H1 (cell line): ENCODE results near the gene C4B. TPM values are rescaled to one million over a fixed set of nuclear protein-coding genes. Genes with fewer than 3 reads are reported as not detected.
"Not testable (repeated sequence)": the region's sequence is repeated elsewhere in the genome, so short reads cannot be mapped to it uniquely, and the experiment has no call there.

Source experiments
- CTCF ChIA-PET: fragments of 300-600 bp; sonication (Branson Sonifier 250); formaldehyde crosslinking; loops from one replicate; lab custom pipeline; 2021; ENCODE audit not compliant: partially characterized antibody; lab: Charles Lee
- POLR2A ChIA-PET: fragments of 300-600 bp; sonication (Branson Sonifier 250); formaldehyde crosslinking; loops from one replicate; lab custom pipeline; 2021; ENCODE audit warnings: inconsistent platforms; ENCODE audit not compliant: partially characterized antibody; lab: Charles Lee
- DNase-seq, 2 experiments: peaks; one replicate each; pipeline versions ENCODE4 v3.0.0 to v3.0.0-alpha.2; 2010 to 2022; ENCODE audit warnings: low spot score in 2 of 2, low read depth in 1 of 2, mixed read lengths in 1 of 2
- FAIRE-seq: peaks from 2 replicates; lab custom pipeline; 2011; peaks lifted over from hg19 to GRCh38; lab: Jason Lieb, UNC
- H2AFZ ChIP-seq: 2 replicates; pipeline ENCODE4 v1.8.1; 2012; ENCODE audit warnings: low read length, inconsistent platforms
- H2AK5ac ChIP-seq: 2 replicates; pipeline ENCODE4 v1.6.1; 2013; ENCODE audit warnings: low read depth, low read length
- H2BK120ac ChIP-seq: replicated peaks from 2 replicates; pipeline ENCODE3; 2013; ENCODE audit warnings: low read depth, low read length, inconsistent platforms
- H2BK12ac ChIP-seq: 2 replicates; pipeline ENCODE4 v1.6.1; 2013; ENCODE audit warnings: low read depth, low read length
- H2BK15ac ChIP-seq: 2 replicates; pipeline ENCODE4 v1.6.1; 2013; ENCODE audit warnings: low read length
- H2BK20ac ChIP-seq: 2 replicates; pipeline ENCODE4 v1.6.1; 2013; ENCODE audit warnings: low read length
- H2BK5ac ChIP-seq: 2 replicates; pipeline ENCODE4 v1.6.1; 2013; ENCODE audit warnings: low read depth, low read length
- H3K14ac ChIP-seq: 2 replicates; pipeline ENCODE4 v1.6.1; 2013; ENCODE audit warnings: inconsistent platforms; ENCODE audit not compliant: insufficient read length
- H3K18ac ChIP-seq: 2 replicates; pipeline ENCODE4 v1.6.1; 2013; ENCODE audit warnings: low read length; ENCODE audit errors: extremely low read depth
- H3K23ac ChIP-seq: 2 replicates; pipeline ENCODE4 v1.6.1; 2013; ENCODE audit warnings: inconsistent platforms; ENCODE audit not compliant: insufficient read length
- H3K23me2 ChIP-seq: 2 replicates; pipeline ENCODE4 v1.6.1; 2013; ENCODE audit warnings: low read depth, low read length
- H3K27ac ChIP-seq: 2 replicates; pipeline ENCODE4 v1.6.1; 2011; ENCODE audit warnings: low read depth, low read length, inconsistent platforms
- H3K27me3 ChIP-seq, 4 experiments: replicated peaks in 1 of 4; 1 replicate in 1 of 4; 2 replicates in 3 of 4; pipeline versions ENCODE4 v1.6.1 to v1.8.1; 2011 to 2013; ENCODE audit warnings: low read length in 3 of 4, mild to moderate bottlenecking in 3 of 4, inconsistent platforms in 2 of 4, mixed read lengths in 2 of 4, moderate library complexity in 1 of 4; ENCODE audit not compliant: control insufficient read depth in 3 of 4, insufficient read depth in 3 of 4; ENCODE audit errors: extremely low read depth in 1 of 4
- H3K36me3 ChIP-seq, 4 experiments: 2 replicates each; pipeline versions ENCODE4 v1.6.1 to v1.8.1; 2011 to 2013; ENCODE audit warnings: mild to moderate bottlenecking in 4 of 4, low read length in 3 of 4, moderate library complexity in 2 of 4, control low read depth in 1 of 4, inconsistent platforms in 1 of 4; ENCODE audit not compliant: insufficient read depth in 4 of 4, control insufficient read depth in 2 of 4
- H3K4ac ChIP-seq: replicated peaks from 2 replicates; pipeline ENCODE3; 2013; ENCODE audit warnings: low read length, low read depth, mixed read lengths, inconsistent platforms; ENCODE audit not compliant: insufficient read length
- H3K4me1 ChIP-seq, 4 experiments: replicated peaks in 1 of 4; 1 replicate in 1 of 4; 2 replicates in 3 of 4; pipeline versions ENCODE4 v1.6.1 to v1.8.1; 2011 to 2013; ENCODE audit warnings: low read length in 3 of 4, inconsistent platforms in 2 of 4, mixed read lengths in 1 of 4; ENCODE audit not compliant: insufficient read depth in 4 of 4, control insufficient read depth in 3 of 4
- H3K4me2 ChIP-seq, 2 experiments: 2 replicates each; pipeline versions ENCODE4 v1.6.1 to v1.8.1; 2011 to 2013; ENCODE audit warnings: low read depth in 2 of 2, low read length in 2 of 2, control low read depth in 1 of 2, inconsistent platforms in 1 of 2, mild to moderate bottlenecking in 1 of 2; ENCODE audit not compliant: insufficient read depth in 1 of 2
- H3K4me3 ChIP-seq, 4 experiments: fragments of 200-600, 300-600 bp in 1 of 4; sonication (generic), shearing (Covaris generic), sonication (Bioruptor Twin) in 1 of 4; 2 replicates each; pipeline versions ENCODE4 v1.5.1 to v1.8.1; 2011 to 2016; ENCODE audit warnings: low read length in 4 of 4, low read depth in 3 of 4, control low read depth in 2 of 4, inconsistent platforms in 2 of 4, mild to moderate bottlenecking in 2 of 4, mixed read lengths in 1 of 4, moderate library complexity in 1 of 4; ENCODE audit not compliant: insufficient read depth in 2 of 4; ENCODE audit errors: extremely low read depth in 1 of 4
- H3K56ac ChIP-seq: replicated peaks from 2 replicates; pipeline ENCODE3; 2013; ENCODE audit warnings: low read depth, mild to moderate bottlenecking, mixed read lengths, low read length, inconsistent platforms; ENCODE audit not compliant: insufficient read length
- H3K79me1 ChIP-seq: 2 replicates; pipeline ENCODE4 v1.6.1; 2013; ENCODE audit warnings: low read depth, low read length, control low read depth
- H3K79me2 ChIP-seq, 2 experiments: 2 replicates each; pipeline versions ENCODE4 v1.6.1 to v1.8.1; 2012 to 2013; ENCODE audit warnings: low read length in 2 of 2, mild to moderate bottlenecking in 2 of 2, inconsistent platforms in 1 of 2; ENCODE audit not compliant: insufficient read depth in 2 of 2, control insufficient read depth in 1 of 2
- H3K9ac ChIP-seq, 4 experiments: replicated peaks in 1 of 4; 1 replicate in 1 of 4; 2 replicates in 3 of 4; pipeline versions ENCODE4 v1.6.1 to v1.8.1; 2011 to 2013; ENCODE audit warnings: low read depth in 3 of 4, low read length in 3 of 4, control low read depth in 2 of 4, mild to moderate bottlenecking in 2 of 4, moderate library complexity in 2 of 4, inconsistent platforms in 1 of 4; ENCODE audit errors: extremely low read depth in 1 of 4
- H3K9me3 ChIP-seq, 2 experiments: 2 replicates each; pipeline versions ENCODE4 v1.6.1 to v1.8.1; 2012 to 2013; ENCODE audit warnings: mild to moderate bottlenecking in 2 of 2, moderate library complexity in 2 of 2, control low read depth in 1 of 2, inconsistent platforms in 1 of 2, low read depth in 1 of 2, low read length in 1 of 2, mixed read lengths in 1 of 2; ENCODE audit not compliant: insufficient read depth in 2 of 2
- H4K20me1 ChIP-seq, 2 experiments: replicated peaks in 1 of 2; 2 replicates each; pipeline versions ENCODE3 to v1.8.1; 2011 to 2013; ENCODE audit warnings: inconsistent platforms in 2 of 2, low read length in 2 of 2, mild to moderate bottlenecking in 1 of 2; ENCODE audit not compliant: insufficient read depth in 2 of 2, control insufficient read depth in 1 of 2
- H4K5ac ChIP-seq: 2 replicates; pipeline ENCODE4 v1.6.1; 2013; ENCODE audit warnings: low read length, low read depth, mixed read lengths, inconsistent platforms; ENCODE audit not compliant: insufficient read length
- H4K8ac ChIP-seq: 2 replicates; pipeline ENCODE4 v1.8.0; 2013; ENCODE audit warnings: mild to moderate bottlenecking, moderate library complexity, low read length, inconsistent platforms; ENCODE audit not compliant: insufficient read depth; ENCODE audit errors: extremely low read depth
- H4K91ac ChIP-seq: replicated peaks from 2 replicates; pipeline ENCODE3; 2013; ENCODE audit warnings: low read length, mixed read lengths, inconsistent platforms; ENCODE audit not compliant: insufficient read length
- WGBS, 2 experiments: shearing (Covaris generic) in 1 of 2; methylation state at CpG; one replicate each; pipeline versions ENCODE4 v1.1.6 to v1.1.7; 2013 to 2015; ENCODE audit warnings: low lambda C conversion rate in 2 of 2, mixed read lengths in 2 of 2, inconsistent platforms in 1 of 2, low coverage in 1 of 2, missing lambda C conversion rate in 1 of 2; ENCODE audit not compliant: insufficient replicate concordance in 2 of 2, insufficient coverage in 1 of 2, insufficient read length in 1 of 2; ENCODE audit errors: extremely low coverage in 1 of 2, missing lambda C conversion rate in 1 of 2; 5-methylcytosine and 5-hydroxymethylcytosine counted together
- polyA plus RNA-seq, 7 experiments: library from polyadenylated mRNA; depleted of rRNA in 3 of 7; stranded (reverse) in 5 of 7; unstranded in 2 of 7; fragments of >200 nt in 5 of 7; fragments of 200-250 nt in 2 of 7; gene quantifications; 1 replicate in 5 of 7; 2 replicates in 1 of 7; 4 replicates in 1 of 7; pipeline versions ENCODE4 v1.2.1 to v1.2.3, GENCODE V29; 2011 to 2013; ENCODE audit warnings: missing spikeins in 2 of 7, mixed read lengths in 2 of 7
- total RNA-seq: library from RNA; stranded (reverse); fragmentation: NEBNext Ultra II Directional; extraction: Animal tissue kit (Norgen Biotek cat#: 25700); gene quantifications from 2 replicates; pipeline ENCODE4 v1.2.1, GENCODE V29; 2021

C4B gene
- total and polyA plus RNA-seq, 2 of the 8 experiments (the other 6 are each of a cell fraction or from before 2014, with no cell fraction given), result 0.74 to 3.5 TPM

DNA sequence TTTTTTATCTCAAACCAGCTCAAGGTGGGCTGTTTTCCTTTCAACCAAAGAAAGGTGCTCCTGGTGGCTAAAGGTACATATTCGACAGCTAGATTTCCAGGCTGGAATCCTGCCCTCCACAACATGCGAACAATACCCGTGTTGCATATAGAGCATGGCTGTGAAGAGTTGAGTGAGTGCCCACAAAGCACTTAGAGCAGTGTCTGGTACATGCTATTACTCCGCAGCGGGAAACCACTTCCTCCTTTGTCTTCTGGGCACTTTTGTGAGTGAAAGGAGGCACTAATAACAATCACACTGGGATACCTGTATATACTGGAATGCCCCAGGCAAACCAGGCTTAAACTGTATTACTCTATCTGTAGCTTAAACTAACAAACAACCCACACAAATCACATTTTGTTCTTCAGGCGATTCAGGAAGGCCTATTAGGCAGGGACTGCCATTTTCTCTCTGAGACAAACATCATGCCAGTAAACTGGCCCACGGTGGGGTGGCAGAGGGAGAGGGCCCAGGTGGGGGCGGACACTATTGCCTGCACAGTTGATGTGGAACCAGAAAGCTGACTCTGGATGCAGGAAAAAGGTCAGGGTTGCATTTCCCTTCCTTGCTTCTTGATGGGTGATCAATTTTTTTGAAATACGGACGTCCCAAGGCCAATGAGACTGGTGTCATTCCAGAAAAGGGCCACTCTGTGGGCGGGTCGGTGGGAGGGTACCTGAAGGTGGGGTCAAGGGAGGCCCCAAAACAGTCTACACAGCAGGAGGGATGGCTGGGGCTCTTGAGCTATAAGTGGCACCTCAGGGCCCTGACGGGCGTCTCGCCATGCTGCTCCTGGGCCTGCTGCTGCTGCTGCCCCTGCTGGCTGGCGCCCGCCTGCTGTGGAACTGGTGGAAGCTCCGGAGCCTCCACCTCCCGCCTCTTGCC, 23.3 kb downstream of the C4B start, which contains the start of gene CYP21A2:
Gene CYP21A2 (plus strand): TSS at position 818 of the 927 bp plus-strand sequence. CDS start 8 bp downstream, at position 826.
- H3K79me2 ChIP-seq, H4K8ac ChIP-seq, FAIRE-seq, H3K4ac ChIP-seq, H2BK15ac ChIP-seq, H3K56ac ChIP-seq, H3K9ac ChIP-seq, H3K4me1 ChIP-seq, DNase-seq, H3K23ac ChIP-seq, H3K9me3 ChIP-seq, H3K27me3 ChIP-seq, H3K79me1 ChIP-seq, H3K14ac ChIP-seq, H2AK5ac ChIP-seq, H3K23me2 ChIP-seq, H4K91ac ChIP-seq, H2BK20ac ChIP-seq, H3K36me3 ChIP-seq, H3K4me2 ChIP-seq, H2BK12ac ChIP-seq, H2BK5ac ChIP-seq, H4K5ac ChIP-seq, H3K18ac ChIP-seq, H4K20me1 ChIP-seq, H3K4me3 ChIP-seq, POLR2A ChIA-PET, H2BK120ac ChIP-seq, H2AFZ ChIP-seq, H3K27ac ChIP-seq: not testable (repeated sequence)
- WGBS, 2 experiments, result 85% methylated on average over 14 of the region's 19 CpGs; no CpG with 5 or more reads in 1 of the 2 experiments
- CTCF ChIA-PET, result interaction anchor here (1.2 to 1.4 kb wide), 2 partner anchors 9 to 10 kb away, joined by 3 to 5 read pairs; no protein-coding TSS in a partner anchor
